ENCODE data around the gene STRADA. TPM values are rescaled to one million over a fixed set of nuclear protein-coding genes. Genes with fewer than 3 reads are reported as not detected.

Gene STRADA
- total RNA-seq, 4 donors from 2014 or later, result 14.4 to 39.1 (median 23.3) TPM

DNA sequence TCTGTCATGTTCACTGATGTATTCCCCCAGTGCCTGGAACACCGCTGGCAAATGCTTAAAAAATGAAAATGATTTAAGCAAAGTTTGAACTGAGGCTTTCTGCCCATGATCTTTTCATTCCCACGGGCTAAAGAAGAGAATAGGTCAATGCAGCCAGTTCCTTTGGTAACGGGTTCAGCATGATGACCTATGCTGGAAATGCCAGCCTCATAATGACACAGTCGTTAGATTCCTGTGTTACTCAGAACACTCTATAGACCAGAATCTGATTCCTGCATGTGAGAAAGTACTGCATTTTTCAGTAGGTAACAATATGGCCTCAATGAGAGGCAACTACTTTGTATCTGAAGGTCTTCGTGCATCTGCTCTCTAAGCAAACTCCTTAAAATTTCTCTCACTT is 22.6 kb downstream of the STRADA start:
- Histone ChIP-seq H3K36me3 (peaks cover 0 to 64% of the 10 kb centered on the region in 2 donors), H3K27ac (no peak overlapping the region), H3K27me3 (no peaks in the 10 kb centered on the region), H3K9me3 (no peaks in the 10 kb centered on the region), H3K4me3 (no peak overlapping the region), H3K4me1 (no peaks in the 10 kb centered on the region)
- TF ChIP-seq, protein P1, sequence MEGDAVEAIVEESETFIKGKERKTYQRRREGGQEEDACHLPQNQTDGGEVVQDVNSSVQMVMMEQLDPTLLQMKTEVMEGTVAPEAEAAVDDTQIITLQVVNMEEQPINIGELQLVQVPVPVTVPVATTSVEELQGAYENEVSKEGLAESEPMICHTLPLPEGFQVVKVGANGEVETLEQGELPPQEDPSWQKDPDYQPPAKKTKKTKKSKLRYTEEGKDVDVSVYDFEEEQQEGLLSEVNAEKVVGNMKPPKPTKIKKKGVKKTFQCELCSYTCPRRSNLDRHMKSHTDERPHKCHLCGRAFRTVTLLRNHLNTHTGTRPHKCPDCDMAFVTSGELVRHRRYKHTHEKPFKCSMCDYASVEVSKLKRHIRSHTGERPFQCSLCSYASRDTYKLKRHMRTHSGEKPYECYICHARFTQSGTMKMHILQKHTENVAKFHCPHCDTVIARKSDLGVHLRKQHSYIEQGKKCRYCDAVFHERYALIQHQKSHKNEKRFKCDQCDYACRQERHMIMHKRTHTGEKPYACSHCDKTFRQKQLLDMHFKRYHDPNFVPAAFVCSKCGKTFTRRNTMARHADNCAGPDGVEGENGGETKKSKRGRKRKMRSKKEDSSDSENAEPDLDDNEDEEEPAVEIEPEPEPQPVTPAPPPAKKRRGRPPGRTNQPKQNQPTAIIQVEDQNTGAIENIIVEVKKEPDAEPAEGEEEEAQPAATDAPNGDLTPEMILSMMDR (IDR thresholded peaks at IDR 0.05), result no peak
- no peak for TF ChIP-seq EP300 (IDR thresholded peaks at IDR 0.05)
- TF ChIP-seq POLR2A (IDR thresholded peaks at IDR 0.05), result no peak
- no peak for TF ChIP-seq POLR2AphosphoS5 (IDR thresholded peaks at IDR 0.05)
- no peak for ATAC-seq
- 59 to 68% methylated on average over 4 to 5 of the region's 5 CpGs for WGBS, 2 donors (ENCODE audit: low coverage in 1 of 2)

GRCh38 chr17:63716426-63716825 is 25.2 kb downstream of the STRADA start:
- no peak overlapping the region for H3K4me3 ChIP-seq
- H3K36me3 ChIP-seq, result peaks cover 0 to 69% of the 10 kb centered on the region in 2 donors
- H3K4me1 ChIP-seq, result no peaks in the 10 kb centered on the region
- WGBS, 2 donors (ENCODE audit: low coverage in 1 of 2), result 82 to 86% methylated on average over 1 to 3 of the region's 3 CpGs
- no peaks in the 10 kb centered on the region for H3K9me3 ChIP-seq
- no peak for ATAC-seq
- no peak overlapping the region for H3K27ac ChIP-seq
- no peak for TF ChIP-seq POLR2AphosphoS5 (IDR thresholded peaks at IDR 0.05)
- no peak for TF ChIP-seq EP300 (IDR thresholded peaks at IDR 0.05)
- TF ChIP-seq, protein P1 (IDR thresholded peaks at IDR 0.05), result no peak
- no peak for TF ChIP-seq POLR2A (IDR thresholded peaks at IDR 0.05)
- no peaks in the 10 kb centered on the region for H3K27me3 ChIP-seq

DNA sequence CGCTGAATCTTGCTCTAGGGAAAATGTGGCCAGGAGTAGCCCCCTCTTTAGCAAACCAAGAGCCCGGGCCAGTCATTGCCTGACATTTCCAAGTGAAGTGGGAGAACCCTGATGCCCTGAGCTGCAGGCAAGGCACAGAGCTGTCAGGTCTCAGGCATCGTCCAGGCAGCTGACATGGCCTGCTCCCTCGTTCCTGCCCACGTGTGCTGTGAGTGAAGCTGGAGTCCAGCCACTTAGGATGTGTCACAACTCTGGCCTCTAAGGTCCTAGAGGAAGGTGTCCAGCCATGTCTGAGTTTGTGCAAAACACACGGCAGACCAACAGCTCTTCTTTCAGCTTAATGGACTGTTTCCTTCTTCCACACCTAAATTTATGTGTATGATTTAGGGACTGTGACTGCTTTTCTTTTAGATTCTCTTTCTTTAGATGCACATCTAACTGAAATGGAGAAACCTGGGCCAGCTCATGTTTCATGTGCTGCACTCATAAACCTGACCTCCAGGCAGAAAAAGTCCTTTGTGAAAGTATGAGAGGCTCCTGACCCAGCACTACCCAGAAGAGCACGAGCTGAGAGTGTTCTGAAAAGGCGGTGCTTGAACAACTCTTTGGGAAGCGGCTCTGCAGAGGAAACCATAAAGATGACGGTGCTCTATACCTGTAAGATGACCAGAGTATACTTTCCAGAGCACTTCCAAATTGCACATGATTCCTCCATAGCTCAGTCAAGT is 26.9 kb downstream of the STRADA start:
- Histone ChIP-seq H3K9me3 (no peaks in the 10 kb centered on the region), H3K4me1 (no peaks in the 10 kb centered on the region), H3K27ac (no peak overlapping the region), H3K36me3 (peaks cover 0 to 72% of the 10 kb centered on the region in 2 donors), H3K4me3 (no peak overlapping the region), H3K27me3 (no peaks in the 10 kb centered on the region)
- no peak for TF ChIP-seq POLR2A (IDR thresholded peaks at IDR 0.05)
- TF ChIP-seq EP300 (IDR thresholded peaks at IDR 0.05), result no peak
- TF ChIP-seq, protein P1 (IDR thresholded peaks at IDR 0.05), result no peak
- TF ChIP-seq POLR2AphosphoS5 (IDR thresholded peaks at IDR 0.05), result no peak
- WGBS, 2 donors (ENCODE audit: low coverage in 1 of 2), result 45 to 52% methylated on average over 4 of the region's 10 CpGs
- no peak for ATAC-seq

DNA sequence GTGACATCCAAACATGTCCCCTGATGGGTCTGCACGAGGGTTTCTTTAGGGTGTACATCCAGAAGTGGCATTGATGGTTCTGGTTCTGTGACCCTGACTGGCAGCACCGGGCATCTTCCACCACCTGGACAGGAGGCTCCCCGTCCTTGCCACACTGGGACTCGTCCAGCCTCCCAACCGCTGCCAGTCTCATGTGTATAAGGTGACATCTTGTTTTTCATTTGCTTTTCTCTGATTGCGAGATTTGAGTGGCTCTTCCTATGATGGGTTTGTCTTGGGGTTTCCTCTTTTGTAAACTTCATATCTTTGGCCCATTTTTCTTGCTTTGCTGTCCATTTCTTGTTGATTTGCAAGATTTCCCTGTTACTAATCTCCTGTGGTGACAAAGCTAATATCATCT is 32.5 kb downstream of the STRADA start:
- peaks cover 0 to 100% of the 10 kb centered on the region in 2 donors for H3K36me3 ChIP-seq
- ATAC-seq, result no peak
- 95% methylated on average over 6 of the region's 6 CpGs; no CpG with 5 or more reads in 1 of the 2 donors for WGBS, 2 donors (ENCODE audit: low coverage in 1 of 2)
- H3K9me3 ChIP-seq, result no peaks in the 10 kb centered on the region
- no peak overlapping the region for H3K4me3 ChIP-seq
- H3K27ac ChIP-seq, result no peak overlapping the region
- no peak for TF ChIP-seq POLR2A (IDR thresholded peaks at IDR 0.05)
- TF ChIP-seq POLR2AphosphoS5 (IDR thresholded peaks at IDR 0.05), result no peak
- no peak for TF ChIP-seq EP300 (IDR thresholded peaks at IDR 0.05)
- TF ChIP-seq, protein P1 (IDR thresholded peaks at IDR 0.05), result no peak
- no peaks in the 10 kb centered on the region for H3K27me3 ChIP-seq
- H3K4me1 ChIP-seq, result no peaks in the 10 kb centered on the region

GRCh38 chr17:63707151-63707550 is 34.4 kb downstream of the STRADA start:
- Histone ChIP-seq H3K4me3 (no peak overlapping the region), H3K27ac (no peak overlapping the region), H3K36me3 (peaks cover 0 to 97% of the 10 kb centered on the region in 2 donors), H3K9me3 (no peaks in the 10 kb centered on the region), H3K27me3 (no peaks in the 10 kb centered on the region), H3K4me1 (peaks cover 0 to under 1% (median 0%) of the 10 kb centered on the region in 3 donors)
- no peak for ATAC-seq
- TF ChIP-seq, protein P1 (IDR thresholded peaks at IDR 0.05), result no peak
- TF ChIP-seq POLR2A (IDR thresholded peaks at IDR 0.05) (no peak), POLR2AphosphoS5 (IDR thresholded peaks at IDR 0.05) (no peak), EP300 (IDR thresholded peaks at IDR 0.05) (no peak)
- 80 to 85% methylated on average over 4 to 5 of the region's 11 CpGs for WGBS, 2 donors (ENCODE audit: low coverage in 1 of 2)

All from gastroesophageal sphincter (tissue), 4 donors.